Subcutaneous adipose tissue (tissue), 4 donors: ENCODE measurements around the gene STK4. TPM values are rescaled to one million over a fixed set of nuclear protein-coding genes. Genes with fewer than 3 reads are reported as not detected.

Experiments used
- CTCF ChIP-seq: fragments of 450-650 bp; IDR thresholded peaks from one replicate; pipeline ENCODE4 v1.5.1; 2016; ENCODE audit warnings: low read depth, mild to moderate bottlenecking, control low read depth, antibody characterized with exemption, moderate library complexity
- total RNA-seq, 4 donors: library from RNA; depleted of rRNA; stranded (reverse); fragments of >200 nt; gene quantifications; one replicate each; pipeline ENCODE4 v1.1.0, GENCODE V29; 2016

STK4 gene
- total RNA-seq, 4 donors from 2014 or later: 25.2 to 71.4 (median 40.1) TPM

- TF ChIP-seq CTCF: no peak
These were observed 124.2 kb downstream of the STK4 start for GRCh38 chr20:45090481-45090880.

- TF ChIP-seq CTCF: no peak
These were observed 125.1 kb downstream of the STK4 start for GRCh38 chr20:45091366-45091765.

DNA sequence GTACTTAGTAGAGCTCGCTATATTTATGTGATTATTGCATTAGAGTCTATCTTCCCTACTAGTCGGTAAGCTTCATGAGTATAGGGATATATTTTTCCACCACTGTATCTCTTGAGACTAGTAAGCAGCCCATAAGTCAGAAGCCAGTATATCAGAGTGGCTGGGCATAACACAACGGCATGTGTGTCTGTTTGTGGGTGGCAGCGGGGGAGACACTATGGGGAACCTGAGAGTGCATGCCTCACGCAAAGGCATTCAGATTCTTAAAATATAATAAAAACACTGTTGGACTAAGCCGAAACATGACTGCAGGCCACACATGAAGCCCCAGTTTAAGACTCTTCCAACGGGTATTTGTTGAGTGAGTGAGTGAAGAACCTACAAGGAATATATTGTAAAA, 126.6 kb downstream of the STK4 start:
- no peak for TF ChIP-seq CTCF

GRCh38 chr20:45094201-45094600, 127.9 kb downstream of the STK4 start:
- no peak for TF ChIP-seq CTCF

- no peak for TF ChIP-seq CTCF
These were observed 128.7 kb downstream of the STK4 start for GRCh38 chr20:45094864-45095574.

DNA sequence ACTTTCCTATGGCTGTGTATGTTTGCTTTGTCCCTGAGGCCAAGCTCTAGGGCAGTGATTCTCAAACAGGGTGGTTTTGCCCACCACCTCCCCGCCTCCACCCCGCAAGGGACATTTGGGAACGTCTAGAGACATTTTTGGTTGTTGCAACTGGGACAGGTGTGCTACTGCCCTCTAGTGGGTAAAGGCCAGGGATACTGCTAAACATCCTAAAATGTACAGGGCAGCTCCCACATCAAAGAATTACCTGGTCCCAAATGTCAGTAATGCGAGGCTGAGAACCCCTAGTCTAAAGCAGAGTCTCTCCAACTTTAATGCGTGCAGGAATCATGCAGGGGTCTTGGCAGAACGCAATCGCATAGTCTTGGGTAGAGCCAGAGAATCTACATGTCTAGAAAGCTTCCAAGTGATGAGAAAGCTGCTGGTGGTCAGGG, 129.5 kb downstream of the STK4 start:
- TF ChIP-seq CTCF: no peak

GRCh38 chr20:45096781-45097180, 130.5 kb downstream of the STK4 start:
- no peak for TF ChIP-seq CTCF
